Measurements from ENCODE around the gene GTF2H4. TPM values are rescaled to one million over a fixed set of nuclear protein-coding genes. Genes with fewer than 3 reads are reported as not detected.
A peak's percentile ranks its signal among the peaks of the same experiment; 100 is the strongest.

GTF2H4 gene
- total RNA-seq, 1 donor from 2014 or later = 73.0 TPM

GRCh38 chr6:30914854-30915590, 7.0 kb downstream of the GTF2H4 start:
- Mint-ChIP-seq H3K36me3 (ENCODE audit: insufficient read depth) (peaks cover 30% of the 10 kb centered on the region), H3K27ac (peak overlapping the region; percentile 88), H3K4me3 (ENCODE audit: low read depth) (peak overlapping the region; percentile 83), H3K9me3 (ENCODE audit: low read depth) (no peaks in the 10 kb centered on the region), H3K4me1 (ENCODE audit: low read depth) (peaks cover 12% of the 10 kb centered on the region), H3K27me3 (no peaks in the 10 kb centered on the region)
- no peak for TF ChIP-seq CTCF (IDR thresholded peaks at IDR 0.05; ENCODE audit: unreplicated experiment)
- no peak for DNase-seq (ENCODE audit: low spot score, unreplicated experiment)

GRCh38 chr6:30915591-30915946, 7.6 kb downstream of the GTF2H4 start:
- Mint-ChIP-seq H3K36me3 (ENCODE audit: insufficient read depth) (peaks cover 30% of the 10 kb centered on the region), H3K9me3 (ENCODE audit: low read depth) (no peaks in the 10 kb centered on the region)
- peak; percentile 65 for TF ChIP-seq CTCF (IDR thresholded peaks at IDR 0.05; ENCODE audit: unreplicated experiment)

DNA sequence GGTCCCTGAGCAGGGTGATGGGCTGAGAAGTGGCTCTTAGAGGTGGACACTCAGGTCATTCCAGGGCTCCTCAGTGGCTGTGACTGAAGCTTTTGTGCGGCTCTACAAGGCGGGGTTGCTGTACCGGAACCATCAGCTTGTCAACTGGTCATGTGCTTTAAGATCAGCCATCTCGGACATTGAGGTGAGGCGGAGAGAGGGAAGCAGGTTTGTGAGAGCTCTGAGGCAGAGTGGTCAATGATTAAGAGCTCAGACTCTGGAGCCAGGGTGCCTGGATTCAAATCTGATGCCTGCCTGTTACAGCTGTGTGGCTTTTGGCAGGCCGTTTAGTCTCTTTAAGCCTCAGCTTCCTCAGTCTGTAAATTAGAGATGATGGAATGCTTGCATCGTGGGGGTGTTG, 9.0 kb downstream of the GTF2H4 start:
- Mint-ChIP-seq H3K27ac (no peak overlapping the region), H3K9me3 (ENCODE audit: low read depth) (no peaks in the 10 kb centered on the region), H3K27me3 (no peaks in the 10 kb centered on the region), H3K4me3 (ENCODE audit: low read depth) (no peak overlapping the region), H3K4me1 (ENCODE audit: low read depth) (peaks cover 12% of the 10 kb centered on the region), H3K36me3 (ENCODE audit: insufficient read depth) (peaks cover 19% of the 10 kb centered on the region)
- no peak for DNase-seq (ENCODE audit: low spot score, unreplicated experiment)
- TF ChIP-seq CTCF (IDR thresholded peaks at IDR 0.05; ENCODE audit: unreplicated experiment) = no peak

More at GRCh38 chr6:30915591-30915946, 7.6 kb downstream of the GTF2H4 start:
- Mint-ChIP-seq H3K27me3 (no peaks in the 10 kb centered on the region), H3K4me1 (ENCODE audit: low read depth) (peaks cover 12% of the 10 kb centered on the region), H3K27ac (peak overlapping the region; percentile 15), H3K4me3 (ENCODE audit: low read depth) (peak overlapping the region; percentile 63)
- DNase-seq (ENCODE audit: low spot score, unreplicated experiment) = no peak

DNA sequence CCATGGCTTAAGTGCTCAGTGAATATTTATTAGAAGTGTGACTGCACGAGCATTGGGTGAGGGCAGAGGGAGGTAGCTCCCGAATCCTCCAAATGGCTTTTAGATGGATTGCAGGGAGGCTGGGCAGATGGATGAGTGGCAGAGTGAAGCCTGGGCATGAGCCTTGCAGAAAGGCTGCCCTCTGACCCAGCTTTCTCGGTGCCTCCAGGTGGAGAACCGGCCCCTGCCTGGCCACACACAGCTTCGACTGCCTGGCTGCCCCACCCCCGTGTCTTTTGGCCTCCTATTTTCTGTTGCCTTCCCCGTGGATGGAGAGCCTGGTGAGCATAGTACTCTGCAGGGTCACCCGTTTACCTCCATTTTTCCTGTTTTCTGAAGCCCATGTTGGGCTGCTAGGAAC, 9.5 kb downstream of the GTF2H4 start:
- TF ChIP-seq CTCF (IDR thresholded peaks at IDR 0.05; ENCODE audit: unreplicated experiment) = no peak
- H3K27ac Mint-ChIP-seq = no peak overlapping the region
- no peaks in the 10 kb centered on the region for H3K27me3 Mint-ChIP-seq
- H3K36me3 Mint-ChIP-seq (ENCODE audit: insufficient read depth) = peaks cover 16% of the 10 kb centered on the region
- DNase-seq (ENCODE audit: low spot score, unreplicated experiment) = no peak
- peaks cover 12% of the 10 kb centered on the region for H3K4me1 Mint-ChIP-seq (ENCODE audit: low read depth)
- H3K4me3 Mint-ChIP-seq (ENCODE audit: low read depth) = no peak overlapping the region
- H3K9me3 Mint-ChIP-seq (ENCODE audit: low read depth) = no peaks in the 10 kb centered on the region

GRCh38 chr6:30918670-30919069, 10.7 kb downstream of the GTF2H4 start:
- H3K4me3 Mint-ChIP-seq (ENCODE audit: low read depth) = no peak overlapping the region
- peaks cover 10% of the 10 kb centered on the region for H3K4me1 Mint-ChIP-seq (ENCODE audit: low read depth)
- peaks cover 16% of the 10 kb centered on the region for H3K36me3 Mint-ChIP-seq (ENCODE audit: insufficient read depth)
- H3K27me3 Mint-ChIP-seq = no peaks in the 10 kb centered on the region
- DNase-seq (ENCODE audit: low spot score, unreplicated experiment) = no peak
- TF ChIP-seq CTCF (IDR thresholded peaks at IDR 0.05; ENCODE audit: unreplicated experiment) = no peak
- no peaks in the 10 kb centered on the region for H3K9me3 Mint-ChIP-seq (ENCODE audit: low read depth)
- H3K27ac Mint-ChIP-seq = no peak overlapping the region

All from progenitor cell of endocrine pancreas (in vitro differentiated cells).